ENCODE results near the gene PTGR3.

Gene PTGR3

DNA sequence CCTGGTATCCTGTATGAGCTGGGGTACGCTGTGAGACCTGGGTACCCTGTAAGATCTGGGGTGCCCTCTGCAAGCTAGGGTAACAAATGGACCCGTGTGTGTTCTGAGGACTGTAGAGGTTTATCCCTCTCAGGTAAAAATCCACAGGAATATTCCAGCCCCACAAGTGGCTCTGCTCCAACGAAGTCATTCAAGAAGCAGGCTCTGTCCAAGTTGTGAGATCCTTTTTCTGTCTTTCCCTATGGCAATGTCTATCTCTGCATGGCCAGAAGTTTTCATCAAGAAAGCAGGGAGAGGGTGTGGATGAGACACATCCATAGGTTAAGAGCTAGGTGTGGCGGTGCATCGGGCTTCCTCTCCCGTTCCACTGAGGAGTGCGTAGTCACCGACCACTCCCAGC lies 43.0 kb downstream of the PTGR3 start:
- TF ChIP-seq, protein P1, sequence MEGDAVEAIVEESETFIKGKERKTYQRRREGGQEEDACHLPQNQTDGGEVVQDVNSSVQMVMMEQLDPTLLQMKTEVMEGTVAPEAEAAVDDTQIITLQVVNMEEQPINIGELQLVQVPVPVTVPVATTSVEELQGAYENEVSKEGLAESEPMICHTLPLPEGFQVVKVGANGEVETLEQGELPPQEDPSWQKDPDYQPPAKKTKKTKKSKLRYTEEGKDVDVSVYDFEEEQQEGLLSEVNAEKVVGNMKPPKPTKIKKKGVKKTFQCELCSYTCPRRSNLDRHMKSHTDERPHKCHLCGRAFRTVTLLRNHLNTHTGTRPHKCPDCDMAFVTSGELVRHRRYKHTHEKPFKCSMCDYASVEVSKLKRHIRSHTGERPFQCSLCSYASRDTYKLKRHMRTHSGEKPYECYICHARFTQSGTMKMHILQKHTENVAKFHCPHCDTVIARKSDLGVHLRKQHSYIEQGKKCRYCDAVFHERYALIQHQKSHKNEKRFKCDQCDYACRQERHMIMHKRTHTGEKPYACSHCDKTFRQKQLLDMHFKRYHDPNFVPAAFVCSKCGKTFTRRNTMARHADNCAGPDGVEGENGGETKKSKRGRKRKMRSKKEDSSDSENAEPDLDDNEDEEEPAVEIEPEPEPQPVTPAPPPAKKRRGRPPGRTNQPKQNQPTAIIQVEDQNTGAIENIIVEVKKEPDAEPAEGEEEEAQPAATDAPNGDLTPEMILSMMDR (IDR thresholded peaks at IDR 0.05; ENCODE audit: low read depth, low read length) = no peak
- H3K27me3 ChIP-seq (ENCODE audit: insufficient read depth, low read depth, severe bottlenecking) = no peaks in the 10 kb centered on the region
- H3K4me3 ChIP-seq (ENCODE audit: low read depth, low read length) = no peak overlapping the region
- H3K36me3 ChIP-seq = no peaks in the 10 kb centered on the region
- H3K9me3 ChIP-seq (ENCODE audit: severe bottlenecking) = no peaks in the 10 kb centered on the region
- no peak for DNase-seq
- no peak overlapping the region for H3K27ac ChIP-seq

DNA sequence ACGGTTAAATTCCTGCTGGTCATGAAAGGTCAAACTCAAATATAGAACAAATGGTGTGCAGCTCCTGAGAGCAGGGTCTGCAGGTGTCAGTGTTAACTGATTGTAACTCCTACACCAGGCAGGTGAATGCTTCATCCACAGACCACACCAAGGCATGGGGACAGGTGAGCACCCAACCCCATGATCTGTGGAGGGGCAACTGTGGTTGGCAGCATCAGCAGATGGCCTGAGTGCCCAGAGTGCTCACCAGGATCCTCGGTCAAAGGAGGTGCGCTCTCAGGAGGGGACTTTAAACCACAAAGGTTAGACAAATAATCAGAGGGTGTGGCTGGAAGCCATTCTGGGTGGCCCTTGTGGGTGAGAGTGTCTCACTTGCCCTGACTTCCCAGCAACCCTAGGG lies 44.5 kb downstream of the PTGR3 start:
- no peaks in the 10 kb centered on the region for H3K27me3 ChIP-seq (ENCODE audit: insufficient read depth, low read depth, severe bottlenecking)
- DNase-seq = no peak
- no peaks in the 10 kb centered on the region for H3K9me3 ChIP-seq (ENCODE audit: severe bottlenecking)
- H3K36me3 ChIP-seq = no peaks in the 10 kb centered on the region
- no peak overlapping the region for H3K4me3 ChIP-seq (ENCODE audit: low read depth, low read length)
- TF ChIP-seq, protein P1 (IDR thresholded peaks at IDR 0.05; ENCODE audit: low read depth, low read length) = no peak
- no peak overlapping the region for H3K27ac ChIP-seq

DNA sequence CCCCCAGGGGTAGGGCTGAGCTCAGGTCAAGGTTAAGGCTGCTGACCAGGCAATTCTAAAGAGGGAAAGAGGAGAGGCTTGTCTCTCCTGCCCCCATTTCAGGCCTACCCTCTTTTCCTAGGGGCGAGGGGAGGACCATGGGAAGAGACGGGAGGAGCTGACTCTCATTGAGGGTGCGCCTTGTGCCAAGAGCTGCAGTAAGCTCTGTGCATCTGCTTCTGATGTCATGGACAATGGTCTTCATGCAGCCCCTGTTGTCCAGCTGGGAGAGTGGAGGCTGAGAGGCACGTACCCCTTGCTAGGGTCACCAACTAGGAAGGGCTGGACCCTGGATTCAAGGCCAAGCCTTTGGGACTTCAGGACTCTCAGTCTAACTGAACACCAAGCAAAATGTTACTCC lies 45.2 kb downstream of the PTGR3 start:
- DNase-seq = no peak
- Histone ChIP-seq H3K36me3 (no peaks in the 10 kb centered on the region), H3K4me3 (ENCODE audit: low read depth, low read length) (no peak overlapping the region), H3K9me3 (ENCODE audit: severe bottlenecking) (no peaks in the 10 kb centered on the region), H3K27ac (no peak overlapping the region), H3K27me3 (ENCODE audit: insufficient read depth, low read depth, severe bottlenecking) (no peaks in the 10 kb centered on the region)
- TF ChIP-seq, protein P1 (IDR thresholded peaks at IDR 0.05; ENCODE audit: low read depth, low read length) = no peak

DNA sequence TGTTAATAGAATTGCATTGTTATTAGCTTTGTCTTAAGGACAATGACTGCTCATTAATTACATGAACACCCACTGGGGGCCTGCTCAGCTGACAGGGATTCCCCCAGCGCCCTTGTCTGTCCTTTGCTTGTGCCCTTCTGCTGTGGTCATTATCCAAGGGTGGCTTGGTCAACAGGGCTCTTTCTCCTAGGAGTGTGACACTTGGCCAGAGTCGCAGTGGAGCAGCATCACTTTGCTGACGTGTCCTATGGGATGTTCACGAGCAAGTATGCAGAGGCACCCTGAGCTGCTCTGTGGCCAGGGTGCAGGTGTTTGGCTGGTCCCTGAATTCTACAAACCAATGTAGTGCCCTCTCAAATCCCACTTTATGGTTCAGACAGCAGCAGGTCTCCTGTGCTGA lies 46.0 kb downstream of the PTGR3 start:
- Histone ChIP-seq H3K4me3 (ENCODE audit: low read depth, low read length) (no peak overlapping the region), H3K9me3 (ENCODE audit: severe bottlenecking) (no peaks in the 10 kb centered on the region), H3K36me3 (no peaks in the 10 kb centered on the region), H3K27me3 (ENCODE audit: insufficient read depth, low read depth, severe bottlenecking) (no peaks in the 10 kb centered on the region), H3K27ac (no peak overlapping the region)
- no peak for DNase-seq
- TF ChIP-seq, protein P1 (IDR thresholded peaks at IDR 0.05; ENCODE audit: low read depth, low read length) = no peak

DNA sequence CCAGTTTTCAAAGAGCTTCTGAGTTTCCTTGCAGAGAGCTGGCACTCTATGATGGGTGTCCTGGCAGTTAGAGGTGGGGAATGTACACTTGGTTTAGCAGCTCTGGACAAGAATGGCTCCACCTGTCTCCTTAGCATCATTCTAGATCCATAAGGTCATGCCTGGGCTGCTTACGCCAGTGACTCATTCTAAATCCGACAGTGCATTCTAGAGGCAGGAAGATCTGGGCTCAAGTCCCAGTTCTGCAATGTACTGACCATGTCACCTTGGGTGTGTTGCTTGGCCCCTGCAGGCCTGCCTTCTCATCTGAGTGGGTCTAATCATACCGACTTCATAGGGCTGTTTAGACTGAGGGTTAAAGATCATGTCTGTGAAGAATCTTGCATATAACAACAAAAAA lies 46.5 kb downstream of the PTGR3 start:
- no peaks in the 10 kb centered on the region for H3K9me3 ChIP-seq (ENCODE audit: severe bottlenecking)
- TF ChIP-seq, protein P1 (IDR thresholded peaks at IDR 0.05; ENCODE audit: low read depth, low read length) = no peak
- no peak for DNase-seq
- no peak overlapping the region for H3K4me3 ChIP-seq (ENCODE audit: low read depth, low read length)
- H3K27ac ChIP-seq = no peak overlapping the region
- H3K27me3 ChIP-seq (ENCODE audit: insufficient read depth, low read depth, severe bottlenecking) = no peaks in the 10 kb centered on the region
- H3K36me3 ChIP-seq = no peaks in the 10 kb centered on the region

DNA sequence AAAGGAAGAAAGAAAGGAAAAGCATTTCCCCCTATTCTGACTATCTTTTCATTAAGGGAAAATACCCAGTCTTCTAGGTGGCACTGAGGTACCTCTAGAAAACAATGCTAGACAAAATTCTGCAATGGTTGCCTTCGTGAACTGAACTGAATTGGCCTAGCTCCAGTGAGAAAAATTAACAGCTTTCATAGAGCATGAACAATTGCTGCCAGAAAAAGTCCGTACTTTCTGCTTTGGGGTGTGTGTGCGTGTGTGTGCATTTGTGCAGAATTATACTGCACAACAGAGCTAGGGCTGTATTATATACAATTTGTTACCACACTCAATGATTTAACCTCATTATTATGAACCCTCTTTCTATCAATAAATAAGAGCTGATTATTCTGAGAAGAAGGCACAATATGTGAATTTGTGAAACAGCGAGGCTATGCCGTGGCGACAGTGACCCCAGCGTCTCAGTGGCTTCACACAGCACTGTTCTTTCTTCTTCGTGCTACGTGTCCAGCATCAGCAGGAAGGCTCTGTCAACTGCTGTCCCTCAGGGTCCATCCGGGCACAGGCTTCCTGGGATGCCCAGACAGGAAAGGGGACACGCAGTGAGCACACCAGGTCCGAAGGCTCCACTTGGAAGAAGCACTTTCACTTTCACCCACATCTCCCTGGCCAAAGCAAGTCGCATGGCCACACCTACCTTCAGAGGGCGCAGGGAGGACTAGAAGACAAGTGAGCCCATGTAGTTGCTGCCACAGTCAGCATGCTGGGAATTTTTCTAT lies 47.5 kb downstream of the PTGR3 start:
- no peaks in the 10 kb centered on the region for H3K27me3 ChIP-seq (ENCODE audit: insufficient read depth, low read depth, severe bottlenecking)
- H3K4me3 ChIP-seq (ENCODE audit: low read depth, low read length) = no peak overlapping the region
- no peaks in the 10 kb centered on the region for H3K36me3 ChIP-seq
- H3K9me3 ChIP-seq (ENCODE audit: severe bottlenecking) = no peaks in the 10 kb centered on the region
- TF ChIP-seq, protein P1 (IDR thresholded peaks at IDR 0.05; ENCODE audit: low read depth, low read length) = no peak
- no peak for DNase-seq
- H3K27ac ChIP-seq = no peak overlapping the region
